Ishikawa (cell line): ENCODE results near the gene STAT6.

Experiments used
- CEBPB ChIP-seq: IDR thresholded peaks from 2 replicates; pipeline ENCODE4 v1.6.1; 2012
- EGR1 ChIP-seq: IDR thresholded peaks from 2 replicates; pipeline ENCODE4 v1.6.1; 2012
- EP300 ChIP-seq: IDR thresholded peaks from 2 replicates; pipeline ENCODE4 v1.6.1; 2012; ENCODE audit warnings: borderline replicate concordance
- MAX ChIP-seq: IDR thresholded peaks from 2 replicates; pipeline ENCODE4 v1.6.1; 2012
- RAD21 ChIP-seq: IDR thresholded peaks from 2 replicates; pipeline ENCODE4 v1.6.1; 2012; ENCODE audit warnings: low read depth
- REST ChIP-seq: IDR thresholded peaks from 2 replicates; pipeline ENCODE4 v1.6.1; 2012; ENCODE audit warnings: low read depth, mild to moderate bottlenecking
- TAF1 ChIP-seq: IDR thresholded peaks from 2 replicates; pipeline ENCODE4 v1.6.1; 2012; ENCODE audit warnings: low read depth, mild to moderate bottlenecking
- TCF12 ChIP-seq: IDR thresholded peaks from 2 replicates; pipeline ENCODE4 v1.6.1; 2012; ENCODE audit warnings: low read depth
- ZBTB7A ChIP-seq: IDR thresholded peaks from 2 replicates; pipeline ENCODE4 v1.6.1; 2012; ENCODE audit warnings: low read depth
- TF ChIP-seq, protein P1 (sequence below): IDR thresholded peaks from 2 replicates; pipeline ENCODE4 v1.6.1; 2012

DNA sequence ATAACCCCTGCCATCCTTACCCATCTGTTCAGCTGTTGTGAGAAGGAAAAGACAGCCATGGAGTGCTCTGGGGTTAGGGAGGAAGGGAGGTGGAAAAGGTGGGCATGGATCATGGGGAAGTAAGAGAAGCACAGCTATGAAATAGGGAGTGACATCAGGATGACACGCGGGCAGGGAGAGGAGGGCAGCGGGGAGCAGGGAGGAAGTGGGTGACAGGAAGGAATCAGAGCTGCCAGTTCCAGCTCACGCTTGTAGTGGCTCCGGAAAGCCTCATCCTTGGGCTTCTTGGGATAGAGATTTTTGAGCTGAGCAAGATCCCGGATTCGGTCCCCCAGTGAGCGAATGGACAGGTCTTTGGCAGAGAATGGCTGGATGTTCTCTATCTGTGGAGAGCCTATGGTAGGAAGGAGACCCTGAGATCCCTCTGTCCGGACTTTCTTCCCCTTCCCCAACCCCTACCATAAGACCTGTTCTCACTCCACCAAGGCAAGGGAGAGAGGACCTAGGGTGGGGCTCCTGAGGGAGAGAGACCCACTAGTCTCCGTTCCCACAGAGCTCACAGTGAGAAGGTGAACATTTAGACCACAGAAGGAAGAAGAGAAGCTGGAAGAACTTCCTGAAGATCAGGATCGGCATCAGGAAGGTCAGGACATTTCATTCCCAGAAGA is 12.0 kb downstream of the STAT6 start:
- TF ChIP-seq RAD21 (no peak), TAF1 (no peak), MAX (no peak), ZBTB7A (no peak), CEBPB (no peak), EGR1 (no peak), EP300 (no peak), REST (no peak), TCF12 (no peak)
- TF ChIP-seq, protein P1, sequence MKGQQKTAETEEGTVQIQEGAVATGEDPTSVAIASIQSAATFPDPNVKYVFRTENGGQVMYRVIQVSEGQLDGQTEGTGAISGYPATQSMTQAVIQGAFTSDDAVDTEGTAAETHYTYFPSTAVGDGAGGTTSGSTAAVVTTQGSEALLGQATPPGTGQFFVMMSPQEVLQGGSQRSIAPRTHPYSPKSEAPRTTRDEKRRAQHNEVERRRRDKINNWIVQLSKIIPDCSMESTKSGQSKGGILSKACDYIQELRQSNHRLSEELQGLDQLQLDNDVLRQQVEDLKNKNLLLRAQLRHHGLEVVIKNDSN, result no peak
